Measurements from ENCODE around the gene MED12L. TPM values are rescaled to one million over a fixed set of nuclear protein-coding genes. Genes with fewer than 3 reads are reported as not detected.
"Not testable (repeated sequence)": the region's sequence is repeated elsewhere in the genome, so short reads cannot be mapped to it uniquely, and the experiment has no call there.

MED12L gene
- total RNA-seq, 4 donors from 2014 or later: 0.15 to 0.37 (median 0.22) TPM

DNA sequence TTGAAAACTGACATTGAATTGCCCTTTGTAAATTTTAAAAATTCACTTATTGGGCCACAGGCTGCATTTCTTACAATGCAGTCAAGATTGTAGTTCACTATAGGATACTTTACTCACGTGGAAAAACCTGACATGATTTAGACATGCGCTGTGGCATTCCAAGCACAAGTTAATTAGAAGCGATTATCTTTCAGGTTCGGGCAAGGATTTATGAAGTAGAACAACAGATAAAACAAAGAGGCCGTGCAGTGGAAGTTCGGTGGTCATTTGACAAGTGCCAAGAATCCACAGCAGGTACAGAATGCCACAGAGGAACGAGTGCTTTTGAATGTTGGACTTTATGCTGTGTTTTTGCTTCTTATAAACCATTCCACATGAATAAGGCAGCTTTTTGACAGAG lies 79.8 kb downstream of the MED12L start:
- DNase-seq (ENCODE audit: low spot score in 2 of 2): no peak
- TF ChIP-seq, protein P1, sequence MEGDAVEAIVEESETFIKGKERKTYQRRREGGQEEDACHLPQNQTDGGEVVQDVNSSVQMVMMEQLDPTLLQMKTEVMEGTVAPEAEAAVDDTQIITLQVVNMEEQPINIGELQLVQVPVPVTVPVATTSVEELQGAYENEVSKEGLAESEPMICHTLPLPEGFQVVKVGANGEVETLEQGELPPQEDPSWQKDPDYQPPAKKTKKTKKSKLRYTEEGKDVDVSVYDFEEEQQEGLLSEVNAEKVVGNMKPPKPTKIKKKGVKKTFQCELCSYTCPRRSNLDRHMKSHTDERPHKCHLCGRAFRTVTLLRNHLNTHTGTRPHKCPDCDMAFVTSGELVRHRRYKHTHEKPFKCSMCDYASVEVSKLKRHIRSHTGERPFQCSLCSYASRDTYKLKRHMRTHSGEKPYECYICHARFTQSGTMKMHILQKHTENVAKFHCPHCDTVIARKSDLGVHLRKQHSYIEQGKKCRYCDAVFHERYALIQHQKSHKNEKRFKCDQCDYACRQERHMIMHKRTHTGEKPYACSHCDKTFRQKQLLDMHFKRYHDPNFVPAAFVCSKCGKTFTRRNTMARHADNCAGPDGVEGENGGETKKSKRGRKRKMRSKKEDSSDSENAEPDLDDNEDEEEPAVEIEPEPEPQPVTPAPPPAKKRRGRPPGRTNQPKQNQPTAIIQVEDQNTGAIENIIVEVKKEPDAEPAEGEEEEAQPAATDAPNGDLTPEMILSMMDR (IDR thresholded peaks at IDR 0.05): no peak
- TF ChIP-seq POLR2A (IDR thresholded peaks at IDR 0.05): no peak
- 50 to 58% methylated on average over 7 of the region's 7 CpGs for WGBS, 2 donors
- intact Hi-C loops (cut with DNase I; ENCODE audit: low total_unique reads): no loop called here
- no peak overlapping the region for H3K4me3 ChIP-seq (ENCODE audit: low read depth, poor library complexity, severe bottlenecking)

DNA sequence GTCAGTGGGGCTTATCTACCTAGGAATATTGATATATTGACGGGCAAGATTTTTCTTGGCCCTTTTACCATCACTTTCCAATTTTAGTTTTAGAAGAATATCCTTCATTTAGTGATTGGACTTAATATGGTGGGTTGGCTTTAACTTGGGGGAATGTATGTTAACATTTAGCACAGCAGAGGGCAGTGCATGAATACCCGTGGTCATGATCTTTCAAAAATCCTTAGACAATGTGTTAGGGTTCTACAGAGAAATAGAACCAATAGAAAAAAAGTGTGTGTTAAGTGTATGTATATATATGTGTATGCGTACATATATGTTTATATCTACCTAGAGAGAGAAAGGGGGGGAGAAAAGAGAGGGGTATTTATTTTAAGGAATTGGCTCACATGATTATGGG lies 80.7 kb downstream of the MED12L start:
- TF ChIP-seq, protein P1 (IDR thresholded peaks at IDR 0.05): no peak
- TF ChIP-seq POLR2A (IDR thresholded peaks at IDR 0.05): no peak
- no peak overlapping the region for H3K4me3 ChIP-seq (ENCODE audit: low read depth, poor library complexity, severe bottlenecking)
- 86 to 92% methylated on average over 3 of the region's 3 CpGs for WGBS, 2 donors
- DNase-seq (ENCODE audit: low spot score in 2 of 2): no peak
- intact Hi-C loops (cut with DNase I; ENCODE audit: low total_unique reads): no loop called here

DNA sequence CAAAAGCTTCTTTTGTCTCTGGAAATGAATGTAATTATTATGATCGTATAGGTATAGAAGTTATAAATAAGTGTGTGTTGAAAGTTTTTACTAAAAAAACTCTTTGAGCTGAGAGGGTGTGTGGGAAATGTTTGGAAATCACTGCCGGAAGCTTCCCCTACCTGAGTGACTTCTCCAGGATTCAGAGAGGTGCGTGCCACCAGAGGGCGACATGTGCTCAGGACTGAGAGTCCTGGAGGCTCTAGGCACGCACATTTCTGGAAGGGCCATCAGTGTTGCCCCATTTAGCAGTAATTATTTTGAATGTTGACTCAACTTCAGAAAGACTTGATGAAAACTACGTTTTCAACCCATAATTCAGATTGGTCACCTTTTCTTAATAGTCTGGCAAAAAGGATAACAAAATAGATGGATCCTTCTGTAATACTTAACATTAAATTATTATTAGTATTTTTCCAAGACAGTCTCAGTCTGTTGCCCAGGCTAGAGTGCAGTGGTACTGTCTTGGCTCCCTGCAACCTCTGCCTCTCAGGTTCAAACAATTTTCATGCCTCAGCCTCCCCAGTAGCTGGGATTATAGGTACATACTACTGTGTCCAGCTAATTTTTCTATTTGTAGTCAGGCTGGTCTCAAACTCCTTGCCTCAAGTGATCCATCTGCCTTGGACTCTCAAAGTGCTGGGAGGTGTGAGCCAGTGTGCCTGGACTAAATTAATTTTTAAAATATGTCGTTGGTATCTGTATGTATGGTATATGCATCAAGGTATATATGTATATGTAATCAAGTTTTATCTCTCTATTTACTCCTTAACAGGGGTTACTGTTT lies 83.0 kb downstream of the MED12L start:
- TF ChIP-seq POLR2A (IDR thresholded peaks at IDR 0.05): no peak
- TF ChIP-seq, protein P1 (IDR thresholded peaks at IDR 0.05): peak in 1 of 3 donors; percentile 51
- 15 to 28% methylated on average over 7 of the region's 7 CpGs for WGBS, 2 donors
- no peak overlapping the region for H3K4me3 ChIP-seq (ENCODE audit: low read depth, poor library complexity, severe bottlenecking)
- intact Hi-C loops (cut with DNase I; ENCODE audit: low total_unique reads): no loop called here
- DNase-seq (ENCODE audit: low spot score in 2 of 2): peak; percentile 69 to 95

DNA sequence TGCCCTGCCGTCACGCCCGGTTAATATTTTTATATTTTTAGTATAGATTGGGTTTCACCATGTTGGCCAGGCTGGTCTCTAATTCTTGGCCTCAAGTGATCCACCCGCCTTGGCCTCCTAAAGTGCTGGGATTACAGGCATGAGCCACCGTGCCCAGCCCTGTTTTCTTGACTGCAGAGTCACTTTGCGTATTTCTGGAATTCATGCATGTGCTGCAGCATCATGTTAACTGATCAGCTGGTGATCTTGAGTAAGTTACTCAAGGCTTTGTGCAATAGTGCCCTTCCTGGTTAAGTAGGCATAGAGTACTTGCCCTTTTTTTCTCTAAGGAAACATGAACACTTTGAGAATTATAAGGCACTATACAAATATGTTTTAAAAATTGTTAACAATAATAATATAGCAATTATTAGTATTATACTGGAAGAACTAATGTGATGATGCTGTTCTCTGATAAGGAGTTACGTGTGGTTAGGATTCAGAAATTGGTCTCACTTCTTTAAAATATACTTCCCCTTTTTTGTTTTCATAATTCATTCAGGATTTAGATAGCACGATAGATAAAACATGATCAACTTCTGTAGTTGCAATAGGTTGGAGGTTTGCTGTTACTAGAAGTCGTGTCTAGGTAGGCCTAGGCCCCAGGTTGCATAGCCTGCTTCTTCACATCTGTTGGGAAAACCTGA lies 83.9 kb downstream of the MED12L start:
- intact Hi-C loops (cut with DNase I; ENCODE audit: low total_unique reads): no loop called here
- peak in 1 of 2 donors; percentile 31 for DNase-seq (ENCODE audit: low spot score in 2 of 2)
- 82 to 86% methylated on average over 9 of the region's 9 CpGs for WGBS, 2 donors
- no peak overlapping the region for H3K4me3 ChIP-seq (ENCODE audit: low read depth, poor library complexity, severe bottlenecking)
- TF ChIP-seq, protein P1 (IDR thresholded peaks at IDR 0.05): no peak
- TF ChIP-seq POLR2A (IDR thresholded peaks at IDR 0.05): no peak

DNA sequence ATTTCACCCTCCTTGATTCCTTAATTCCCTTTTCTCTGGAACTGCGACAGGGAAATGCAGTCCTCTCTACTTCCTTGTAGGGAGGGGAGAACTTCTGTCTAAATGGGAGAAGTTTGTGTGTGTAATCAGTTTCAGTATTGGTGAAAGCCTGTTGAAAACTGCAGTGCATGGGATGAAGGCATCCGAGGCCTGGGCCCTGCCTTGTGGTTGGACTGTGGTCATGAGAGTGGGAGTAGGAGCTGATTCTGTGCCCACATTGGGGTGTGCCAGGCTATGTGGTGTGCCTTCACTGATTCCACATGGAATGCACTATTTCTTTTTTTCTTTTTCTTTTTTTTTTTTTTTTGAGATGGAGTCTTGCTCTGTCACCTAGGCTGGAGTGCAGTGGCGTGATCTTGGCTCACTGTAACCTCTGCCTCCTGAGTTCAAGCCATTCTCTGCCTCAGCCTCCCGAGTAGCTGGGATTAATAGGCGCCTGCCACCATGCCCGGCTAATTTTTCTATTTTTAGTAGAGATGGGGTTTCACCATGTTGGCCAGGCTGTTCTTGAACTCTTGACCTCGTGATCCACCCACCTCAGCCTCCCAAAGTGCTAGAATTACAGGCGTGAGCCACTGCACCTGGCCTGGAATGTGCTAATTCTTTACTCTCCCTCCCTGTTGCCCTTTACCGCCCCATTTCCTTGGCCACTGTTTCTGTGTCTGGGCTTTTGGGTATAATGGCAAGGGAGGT lies 84.7 kb downstream of the MED12L start:
- peak; percentile 39 to 88 for DNase-seq (ENCODE audit: low spot score in 2 of 2)
- not testable (repeated sequence) for H3K4me3 ChIP-seq (ENCODE audit: low read depth, poor library complexity, severe bottlenecking)
- intact Hi-C loops (cut with DNase I; ENCODE audit: low total_unique reads): loop anchor here (10.0 kb wide), 1 partner anchor 55 kb away; no protein-coding TSS in a partner anchor
- WGBS, 2 donors: 75% methylated on average over 9 of the region's 9 CpGs

All from lower leg skin (tissue), 4 donors.